WERI-Rb-1 (cell line): Measurements from ENCODE around the gene CDK5RAP2.

ENCODE experiments used
- DNase-seq: peaks from one replicate; pipeline ENCODE4 v3.0.0-alpha.2; 2020
- H3K27ac ChIP-seq: fragments of 250-450 bp; sonication (Bioruptor Pico); 2 replicates; pipeline ENCODE4 v1.5.1; 2020; ENCODE audit warnings: mild to moderate bottlenecking, moderate library complexity
- H3K27me3 ChIP-seq: fragments of 250-450 bp; sonication (Bioruptor Pico); 2 replicates; pipeline ENCODE4 v1.5.1; 2021; ENCODE audit warnings: mild to moderate bottlenecking, low read depth, moderate library complexity; ENCODE audit not compliant: insufficient read depth, severe bottlenecking
- H3K36me3 ChIP-seq: fragments of 250-450 bp; sonication (Bioruptor Pico); 2 replicates; pipeline ENCODE4 v1.5.1; 2020; ENCODE audit warnings: mild to moderate bottlenecking, moderate library complexity
- H3K4me3 ChIP-seq: 2 replicates; pipeline ENCODE4 v1.5.1; 2011; ENCODE audit warnings: low read depth, mild to moderate bottlenecking, control low read depth, low read length
- H3K9me3 ChIP-seq: fragments of 250-450 bp; sonication (Bioruptor Pico); 2 replicates; pipeline ENCODE4 v1.5.1; 2021; ENCODE audit warnings: mild to moderate bottlenecking, moderate library complexity; ENCODE audit not compliant: severe bottlenecking
- TF ChIP-seq, protein P1 (sequence below): IDR thresholded peaks from 2 replicates; pipeline ENCODE4 v1.5.1; 2011; ENCODE audit warnings: low read depth, mild to moderate bottlenecking, control low read depth, inconsistent platforms, low read length

Gene CDK5RAP2

DNA sequence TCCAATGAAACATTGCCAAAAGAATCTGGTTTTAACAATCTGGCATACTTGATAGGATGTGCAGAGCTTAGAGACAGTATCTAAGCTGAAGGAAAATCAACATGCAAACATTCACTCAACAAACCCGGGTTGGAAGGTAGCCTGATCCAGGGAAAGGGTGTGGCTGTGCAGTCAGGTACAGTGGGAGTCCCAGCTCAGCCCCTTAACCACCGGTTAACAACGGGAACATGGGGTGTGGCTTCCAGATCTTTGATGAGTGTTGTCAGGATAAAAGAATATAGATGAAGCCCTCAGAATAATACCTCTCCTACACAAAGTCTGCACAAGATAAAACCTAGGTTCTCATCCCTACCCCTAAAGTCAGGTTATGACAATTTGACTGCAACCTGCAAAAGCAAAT, 127.3 kb downstream of the CDK5RAP2 start:
- no peaks in the 10 kb centered on the region for H3K9me3 ChIP-seq
- no peak overlapping the region for H3K4me3 ChIP-seq
- no peaks in the 10 kb centered on the region for H3K27me3 ChIP-seq
- peaks cover 74% of the 10 kb centered on the region for H3K36me3 ChIP-seq
- no peak for DNase-seq
- H3K27ac ChIP-seq: no peak overlapping the region
- TF ChIP-seq, protein P1, sequence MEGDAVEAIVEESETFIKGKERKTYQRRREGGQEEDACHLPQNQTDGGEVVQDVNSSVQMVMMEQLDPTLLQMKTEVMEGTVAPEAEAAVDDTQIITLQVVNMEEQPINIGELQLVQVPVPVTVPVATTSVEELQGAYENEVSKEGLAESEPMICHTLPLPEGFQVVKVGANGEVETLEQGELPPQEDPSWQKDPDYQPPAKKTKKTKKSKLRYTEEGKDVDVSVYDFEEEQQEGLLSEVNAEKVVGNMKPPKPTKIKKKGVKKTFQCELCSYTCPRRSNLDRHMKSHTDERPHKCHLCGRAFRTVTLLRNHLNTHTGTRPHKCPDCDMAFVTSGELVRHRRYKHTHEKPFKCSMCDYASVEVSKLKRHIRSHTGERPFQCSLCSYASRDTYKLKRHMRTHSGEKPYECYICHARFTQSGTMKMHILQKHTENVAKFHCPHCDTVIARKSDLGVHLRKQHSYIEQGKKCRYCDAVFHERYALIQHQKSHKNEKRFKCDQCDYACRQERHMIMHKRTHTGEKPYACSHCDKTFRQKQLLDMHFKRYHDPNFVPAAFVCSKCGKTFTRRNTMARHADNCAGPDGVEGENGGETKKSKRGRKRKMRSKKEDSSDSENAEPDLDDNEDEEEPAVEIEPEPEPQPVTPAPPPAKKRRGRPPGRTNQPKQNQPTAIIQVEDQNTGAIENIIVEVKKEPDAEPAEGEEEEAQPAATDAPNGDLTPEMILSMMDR: no peak

DNA sequence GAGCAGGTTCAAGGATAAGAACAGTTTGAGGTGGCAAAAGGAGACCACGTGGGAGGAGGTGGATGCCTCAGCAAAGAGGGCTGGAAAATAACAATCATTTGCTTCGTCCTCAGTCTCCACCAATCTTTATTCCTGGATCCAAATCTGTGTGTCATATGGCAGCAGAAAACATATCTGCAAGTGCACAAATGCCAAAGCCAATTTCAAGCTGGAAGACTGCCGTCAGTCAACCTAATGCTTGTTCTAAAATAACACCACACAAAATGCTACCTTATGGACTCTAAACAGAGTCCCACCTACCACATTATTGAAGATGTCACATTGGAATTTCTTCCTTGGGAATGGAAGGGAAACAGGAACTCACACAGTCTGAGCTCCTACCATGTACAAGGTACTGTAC, 129.1 kb downstream of the CDK5RAP2 start:
- Histone ChIP-seq H3K27me3 (no peaks in the 10 kb centered on the region), H3K36me3 (peaks cover 75% of the 10 kb centered on the region), H3K4me3 (no peak overlapping the region), H3K27ac (no peak overlapping the region), H3K9me3 (no peaks in the 10 kb centered on the region)
- TF ChIP-seq, protein P1: no peak
- DNase-seq: no peak

DNA sequence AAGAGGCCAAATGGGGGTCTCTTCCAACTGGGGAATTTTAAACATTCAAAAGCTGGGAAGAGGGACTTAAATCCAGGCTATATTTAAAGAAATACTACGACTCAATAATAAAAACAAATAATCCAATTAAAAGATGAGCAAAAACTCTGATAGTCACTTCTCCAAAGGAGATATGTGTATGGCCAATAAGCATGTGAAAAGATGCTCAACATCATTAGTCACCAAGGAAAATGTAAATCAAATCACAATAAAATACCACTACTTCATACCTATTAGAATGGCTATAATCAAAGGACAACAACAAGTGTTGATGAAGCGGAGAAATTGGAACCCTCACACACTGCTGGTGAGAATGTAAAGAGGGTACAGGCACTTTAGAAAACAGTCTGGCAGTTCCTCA, 130.4 kb downstream of the CDK5RAP2 start:
- Histone ChIP-seq H3K36me3 (peaks cover 84% of the 10 kb centered on the region), H3K4me3 (no peak overlapping the region), H3K27ac (no peak overlapping the region), H3K27me3 (no peaks in the 10 kb centered on the region), H3K9me3 (no peaks in the 10 kb centered on the region)
- TF ChIP-seq, protein P1: no peak
- no peak for DNase-seq

DNA sequence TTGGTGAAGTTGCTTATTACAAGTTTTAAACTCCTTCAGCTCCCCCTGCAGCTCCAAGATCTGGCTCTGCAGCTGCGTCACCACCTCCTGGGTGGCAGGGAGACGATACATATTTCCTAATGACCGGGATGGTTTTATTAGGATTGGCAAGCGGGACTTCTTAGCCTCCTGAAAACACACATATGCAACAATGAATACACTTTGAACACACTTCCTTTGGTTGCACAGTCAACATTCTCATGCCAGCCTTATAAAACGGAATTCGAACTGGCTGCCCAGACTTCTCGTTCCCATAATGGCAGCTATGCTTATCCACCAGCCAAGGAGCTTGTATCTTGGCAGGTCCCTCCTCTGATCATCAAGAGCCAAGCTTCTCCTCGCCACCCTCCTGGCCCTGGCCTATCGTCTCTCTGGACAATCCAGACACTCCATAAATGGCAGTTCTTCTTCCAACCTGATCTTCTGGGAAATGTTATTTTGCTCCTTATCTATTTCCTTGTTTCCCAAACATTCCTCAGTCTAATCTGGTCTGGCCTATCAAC, 131.9 kb downstream of the CDK5RAP2 start:
- peaks cover 83% of the 10 kb centered on the region for H3K36me3 ChIP-seq
- TF ChIP-seq, protein P1: no peak

DNA sequence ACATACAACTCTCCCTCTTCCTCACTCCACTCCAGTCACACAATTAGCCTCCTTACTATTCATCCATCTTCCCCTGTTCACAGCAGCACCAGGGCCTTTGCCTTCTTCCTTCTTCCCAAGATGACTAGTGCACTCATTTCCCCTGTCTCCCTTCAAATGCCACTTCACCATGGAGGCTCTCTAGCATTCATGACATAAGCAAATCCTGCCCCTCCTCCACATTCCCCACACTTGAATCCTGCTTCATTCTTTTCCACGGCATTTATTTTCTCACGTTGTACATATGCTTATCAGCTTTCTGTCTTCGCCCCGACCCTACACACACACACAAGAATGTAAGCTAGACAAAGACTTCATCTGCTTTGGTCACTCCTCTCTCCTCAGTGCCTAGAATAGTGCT, 133.3 kb downstream of the CDK5RAP2 start:
- H3K36me3 ChIP-seq: peaks cover 86% of the 10 kb centered on the region
- H3K27me3 ChIP-seq: no peaks in the 10 kb centered on the region
- TF ChIP-seq, protein P1: no peak
- no peak overlapping the region for H3K4me3 ChIP-seq
- H3K9me3 ChIP-seq: no peaks in the 10 kb centered on the region
- no peak overlapping the region for H3K27ac ChIP-seq
- DNase-seq: no peak

More for the DNA sequence above, 131.9 kb downstream of the CDK5RAP2 start:
- Histone ChIP-seq H3K27ac (no peak overlapping the region), H3K4me3 (no peak overlapping the region), H3K9me3 (no peaks in the 10 kb centered on the region), H3K27me3 (no peaks in the 10 kb centered on the region)
- no peak for DNase-seq

DNA sequence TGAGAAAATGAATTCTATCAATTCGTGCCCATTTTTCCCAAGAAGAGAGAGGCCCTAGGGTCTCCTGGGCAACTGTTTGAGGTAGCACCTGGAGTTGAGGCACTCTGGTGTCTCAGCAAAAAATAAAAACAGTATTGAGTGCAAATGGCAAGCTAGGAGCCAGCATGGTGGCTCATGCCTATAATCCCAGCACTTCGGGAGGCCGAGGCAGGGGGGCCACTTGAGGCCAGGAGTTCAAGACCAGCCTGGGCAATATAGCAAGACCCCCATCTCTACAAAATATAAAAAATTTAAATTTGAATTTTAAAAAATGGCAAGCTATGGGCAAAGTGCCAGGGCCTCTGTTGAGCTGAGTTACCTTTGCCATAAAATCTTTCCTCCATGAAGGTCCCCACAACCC, 136.0 kb downstream of the CDK5RAP2 start:
- Histone ChIP-seq H3K36me3 (peaks cover 90% of the 10 kb centered on the region), H3K9me3 (no peaks in the 10 kb centered on the region), H3K27ac (no peak overlapping the region), H3K4me3 (no peak overlapping the region), H3K27me3 (no peaks in the 10 kb centered on the region)
- no peak for DNase-seq
- TF ChIP-seq, protein P1: no peak
